Adrenal gland (tissue), 5 donors: ENCODE measurements around the gene ANK2.

Source experiments
- CTCF ChIP-seq, 6 experiments: fragments of 450-650 bp in 4 of 6; fragments of 200-600 bp in 2 of 6; sonication (generic) in 1 of 6; IDR thresholded peaks; 1 replicate in 5 of 6; 2 replicates in 1 of 6; pipeline versions ENCODE4 v1.5.1 to v1.8.0; 2016 to 2021; ENCODE audit warnings: antibody characterized with exemption in 6 of 6, mild to moderate bottlenecking in 2 of 6, moderate library complexity in 1 of 6
- POLR2A ChIP-seq, 2 donors: fragments of 450-650 bp; IDR thresholded peaks; one replicate each; pipeline ENCODE4 v1.6.1; 2017; ENCODE audit warnings: antibody characterized with exemption in 2 of 2, mild to moderate bottlenecking in 2 of 2, moderate library complexity in 1 of 2
- donor health status: DM: no; HTN: no; CAD: no.

- TF ChIP-seq POLR2A (IDR thresholded peaks at IDR 0.05) (no peak), CTCF (IDR thresholded peaks at IDR 0.05) (no peak)
Measured at GRCh38 chr4:113255628-113256027, 206.2 kb downstream of the ANK2 start.
